Fibroblast of the aortic adventitia (primary cell): ENCODE measurements around the gene DDX41. TPM values are rescaled to one million over a fixed set of nuclear protein-coding genes. Genes with fewer than 3 reads are reported as not detected.

Experiments
- DNase-seq: peaks from one replicate; pipeline ENCODE4 v3.0.0-alpha.2; 2010; ENCODE audit warnings: low read depth
- H3K4me3 ChIP-seq: 2 replicates; pipeline ENCODE4 v1.5.1; 2011; ENCODE audit warnings: low read depth, mild to moderate bottlenecking, control low read depth, low read length, moderate library complexity
- total RNA-seq: library from RNA; depleted of rRNA; stranded (reverse); fragments of >200 nt; gene quantifications from 2 replicates; pipeline ENCODE4 v1.2.3, GENCODE V29; 2012; ENCODE audit warnings: low replicate concordance
- TF ChIP-seq, protein P1 (sequence below): IDR thresholded peaks from 2 replicates; pipeline ENCODE4 v1.5.1; 2011; ENCODE audit warnings: mild to moderate bottlenecking, low read length, control low read depth, inconsistent platforms; ENCODE audit not compliant: insufficient read depth

Gene DDX41
- total RNA-seq, 1 donor = 58.5 TPM

DNA sequence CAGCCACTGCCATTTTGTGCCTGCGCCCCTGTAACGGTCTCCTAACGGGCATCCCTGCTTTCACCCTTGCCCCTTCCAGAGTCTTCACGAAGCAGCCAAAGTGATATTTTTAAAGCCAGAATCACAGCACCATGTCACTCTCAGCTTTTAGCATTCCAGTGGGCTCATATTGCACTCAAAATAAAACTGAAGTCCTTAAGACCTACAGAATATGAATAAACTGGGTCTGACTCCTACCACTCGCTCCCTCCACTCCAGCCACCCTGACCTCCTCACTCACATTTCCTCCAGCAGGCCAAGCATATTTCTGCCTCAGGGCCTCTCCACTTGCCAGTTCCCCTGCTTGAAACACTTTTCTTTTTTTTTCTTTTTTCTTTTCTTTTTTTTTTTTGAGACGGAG is 16.9 kb downstream of the DDX41 start:
- DNase-seq = no peak
- H3K4me3 ChIP-seq = no peak overlapping the region

DNA sequence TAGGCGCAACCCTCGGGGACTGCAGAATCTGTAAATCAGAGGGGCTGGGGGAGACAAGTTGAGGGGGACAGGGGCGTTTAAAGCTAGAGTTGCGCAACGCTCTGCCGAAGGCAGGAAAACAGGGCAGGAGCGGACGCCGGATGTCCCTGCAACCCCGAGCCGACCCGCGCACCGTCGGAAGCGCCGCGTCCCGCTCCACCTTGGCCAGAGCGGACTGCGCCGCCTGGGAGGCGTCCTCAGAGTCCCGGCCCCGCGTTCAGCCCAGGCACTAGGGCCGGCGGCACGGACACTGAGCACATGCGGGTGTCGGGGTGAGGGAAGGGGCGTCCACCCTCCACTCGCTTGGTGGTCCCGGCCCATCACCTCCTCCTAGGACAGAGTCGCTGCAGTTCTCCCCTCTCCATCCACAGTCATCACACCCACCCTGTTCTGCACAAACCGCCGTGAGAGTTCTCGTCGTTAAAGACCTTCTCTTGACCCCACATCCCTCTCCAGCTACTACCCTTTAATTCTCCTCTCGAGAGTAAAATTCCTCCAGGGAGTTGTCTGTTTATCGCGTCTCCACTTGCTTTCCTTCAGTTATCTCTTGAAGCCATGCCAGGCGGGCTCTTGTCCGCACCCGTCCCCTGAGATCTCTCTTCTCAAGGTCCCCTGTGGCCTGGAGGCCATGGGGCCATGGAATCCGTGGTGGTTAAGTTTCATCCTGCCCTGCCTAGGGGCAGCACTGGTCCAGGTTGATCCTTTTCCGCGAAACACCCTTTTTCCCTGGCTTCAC is 18.6 kb downstream of the DDX41 start:
- no peak for DNase-seq
- H3K4me3 ChIP-seq = peak overlapping the region; percentile 66
- TF ChIP-seq, protein P1, sequence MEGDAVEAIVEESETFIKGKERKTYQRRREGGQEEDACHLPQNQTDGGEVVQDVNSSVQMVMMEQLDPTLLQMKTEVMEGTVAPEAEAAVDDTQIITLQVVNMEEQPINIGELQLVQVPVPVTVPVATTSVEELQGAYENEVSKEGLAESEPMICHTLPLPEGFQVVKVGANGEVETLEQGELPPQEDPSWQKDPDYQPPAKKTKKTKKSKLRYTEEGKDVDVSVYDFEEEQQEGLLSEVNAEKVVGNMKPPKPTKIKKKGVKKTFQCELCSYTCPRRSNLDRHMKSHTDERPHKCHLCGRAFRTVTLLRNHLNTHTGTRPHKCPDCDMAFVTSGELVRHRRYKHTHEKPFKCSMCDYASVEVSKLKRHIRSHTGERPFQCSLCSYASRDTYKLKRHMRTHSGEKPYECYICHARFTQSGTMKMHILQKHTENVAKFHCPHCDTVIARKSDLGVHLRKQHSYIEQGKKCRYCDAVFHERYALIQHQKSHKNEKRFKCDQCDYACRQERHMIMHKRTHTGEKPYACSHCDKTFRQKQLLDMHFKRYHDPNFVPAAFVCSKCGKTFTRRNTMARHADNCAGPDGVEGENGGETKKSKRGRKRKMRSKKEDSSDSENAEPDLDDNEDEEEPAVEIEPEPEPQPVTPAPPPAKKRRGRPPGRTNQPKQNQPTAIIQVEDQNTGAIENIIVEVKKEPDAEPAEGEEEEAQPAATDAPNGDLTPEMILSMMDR = no peak

More for the DNA sequence above, 16.9 kb downstream of the DDX41 start:
- TF ChIP-seq, protein P1 = no peak

DNA sequence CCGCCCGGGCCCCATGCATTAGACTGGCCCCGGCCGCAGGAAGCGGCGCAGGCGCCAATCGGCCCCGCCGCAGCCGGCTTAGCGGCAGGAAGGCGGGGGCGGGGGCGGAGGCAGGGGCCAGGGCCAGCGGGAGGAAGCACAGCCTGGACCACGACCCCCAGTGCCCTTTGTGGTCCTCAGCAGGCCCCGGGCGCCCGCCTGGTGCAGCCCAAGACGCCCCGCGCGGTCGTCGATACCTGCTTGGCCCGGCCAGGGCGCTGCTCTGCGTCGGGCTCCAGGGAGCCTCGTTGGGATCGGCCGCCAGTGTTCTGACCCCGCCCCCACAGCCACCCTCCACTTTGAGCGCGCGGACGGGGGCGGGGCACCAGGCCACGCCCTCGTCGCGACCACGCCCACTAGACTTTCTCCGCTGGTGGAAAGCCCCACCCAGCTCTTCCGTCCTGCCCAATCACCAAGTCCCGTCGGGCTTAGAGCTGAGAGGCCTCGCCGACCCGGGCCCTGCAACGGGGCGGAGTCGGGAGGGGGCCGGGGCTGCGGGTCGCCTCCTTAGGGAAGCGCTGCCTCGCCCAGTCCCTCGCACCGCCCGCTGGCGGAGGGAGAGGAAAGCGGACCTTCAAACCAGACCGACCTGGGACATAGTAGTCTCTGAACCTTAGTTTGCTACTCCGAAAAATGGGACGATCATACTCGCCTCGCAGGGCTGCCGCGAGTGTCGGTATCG is 19.3 kb downstream of the DDX41 start, which contains the start of gene PDLIM7:
Gene PDLIM7, minus strand, starts transcription at position 313 of the 721 bp plus-strand sequence. CDS start 1,092 bp downstream, outside the sequence.
- TF ChIP-seq, protein P1 = peak; percentile 13
- peak; percentile 97 for DNase-seq
- peak within 1 kb of the TSS; percentile 85 for H3K4me3 ChIP-seq

DNA sequence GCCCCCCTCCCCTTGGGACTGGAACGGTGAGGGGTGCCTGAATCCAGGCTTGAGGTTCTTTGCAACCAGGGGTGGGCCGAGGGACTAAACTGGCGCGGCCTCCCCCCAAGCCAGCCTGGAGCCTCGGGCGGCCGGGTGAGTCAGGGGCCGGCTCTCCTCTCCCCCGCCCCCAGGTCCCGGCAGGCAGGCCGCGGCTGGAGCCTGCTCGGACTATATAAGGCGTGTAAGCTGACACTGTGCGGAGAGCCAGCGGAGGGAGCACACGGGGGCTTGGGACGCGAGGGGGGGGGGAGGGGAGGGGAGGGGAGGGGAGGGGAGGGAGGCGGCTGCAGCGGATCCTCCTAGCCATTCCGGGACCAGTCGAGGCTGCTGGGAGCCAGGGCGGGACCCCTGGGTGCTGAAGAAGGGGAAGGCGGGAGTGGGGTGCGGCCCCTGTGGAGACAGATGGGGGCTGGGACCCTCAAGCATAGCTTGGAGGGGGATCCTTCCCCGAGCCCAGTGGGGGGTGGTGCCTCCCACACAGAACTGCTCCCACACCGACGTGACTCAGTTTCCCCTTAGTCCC is 20.0 kb downstream of the DDX41 start:
- peak; percentile 86 for DNase-seq
- TF ChIP-seq, protein P1 = no peak
- H3K4me3 ChIP-seq = peak overlapping the region; percentile 85

DNA sequence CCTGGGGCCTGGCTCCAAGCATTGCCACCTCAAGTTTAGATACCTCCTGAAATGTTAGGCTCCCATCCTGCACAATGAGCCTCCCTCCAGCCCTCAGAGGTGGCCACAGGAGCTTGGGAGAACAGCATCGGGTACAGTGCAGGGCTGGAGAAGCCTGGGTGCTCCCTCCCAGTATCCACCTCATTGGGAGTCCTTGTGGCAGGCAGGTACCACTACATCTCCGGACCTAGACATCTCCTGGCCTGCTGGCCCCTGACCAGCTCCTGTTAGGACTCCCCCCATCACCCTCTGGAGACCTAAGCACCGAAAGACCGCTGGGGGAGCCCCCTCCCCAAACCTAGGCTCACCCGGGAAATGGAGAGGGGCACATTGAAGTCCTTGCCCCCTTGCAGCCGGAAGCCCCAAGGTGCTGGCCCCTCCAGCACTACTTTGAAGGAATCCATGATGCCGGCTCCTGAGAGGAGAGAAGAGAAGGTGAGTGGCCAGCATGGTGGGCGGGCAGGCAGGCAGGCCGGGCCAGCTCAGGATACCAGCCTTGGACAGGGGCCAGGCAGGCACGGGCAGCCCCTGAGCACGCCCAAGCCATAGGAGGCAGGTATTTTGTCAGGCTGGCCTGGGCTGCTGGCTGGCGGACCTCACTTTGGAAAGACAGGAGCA is 20.6 kb downstream of the DDX41 start:
- peak; percentile 60 for DNase-seq
- TF ChIP-seq, protein P1 = peak; percentile 49
- H3K4me3 ChIP-seq = peak overlapping the region; percentile 85
